NCI-H2227 treated with DMSO at 0.1 percent for 48 hours (cell line): ENCODE measurements around the gene TBXA2R.
"Not testable (repeated sequence)": the region's sequence is repeated elsewhere in the genome, so short reads cannot be mapped to it uniquely, and the experiment has no call there.

Experiments
- DNase-seq: peaks from one replicate; lab custom pipeline; 2025; lab: John Stamatoyannopoulos, UW

Gene TBXA2R

GRCh38 chr19:3605361-3605760 is 1.3 kb downstream of the TBXA2R start:
- no peak for DNase-seq

- no peak for DNase-seq
Measured at GRCh38 chr19:3604987-3605343, 1.7 kb downstream of the TBXA2R start.

GRCh38 chr19:3604227-3604986 is 2.3 kb downstream of the TBXA2R start:
- DNase-seq: no peak

GRCh38 chr19:3603121-3603811 is 3.4 kb downstream of the TBXA2R start:
- DNase-seq: no peak

- no peak for DNase-seq
Measured at GRCh38 chr19:3601021-3601420, 5.7 kb downstream of the TBXA2R start.

GRCh38 chr19:3599776-3600187 is 6.9 kb downstream of the TBXA2R start:
- no peak for DNase-seq

- no peak for DNase-seq
Measured at GRCh38 chr19:3595521-3596061, 11.1 kb downstream of the TBXA2R start.

GRCh38 chr19:3593156-3593555 is 13.5 kb downstream of the TBXA2R start:
- no peak for DNase-seq

- DNase-seq: no peak
Measured at GRCh38 chr19:3591876-3592613, 14.6 kb downstream of the TBXA2R start.

- DNase-seq: no peak
Measured at GRCh38 chr19:3590991-3591659, 15.6 kb downstream of the TBXA2R start.

GRCh38 chr19:3589949-3590348 is 16.7 kb downstream of the TBXA2R start:
- no peak for DNase-seq

GRCh38 chr19:3589439-3589838 is 17.2 kb downstream of the TBXA2R start:
- no peak for DNase-seq

- no peak for DNase-seq
Measured at GRCh38 chr19:3586707-3587346, 19.8 kb downstream of the TBXA2R start.

- no peak for DNase-seq
Measured at GRCh38 chr19:3586127-3586626, 20.5 kb downstream of the TBXA2R start.

GRCh38 chr19:3585301-3586126 is 21.2 kb downstream of the TBXA2R start, which contains the start of gene GIPC3:
Gene GIPC3, plus strand, starts transcription at chr19:3585478. Its CDS starts 120 bp downstream, at chr19:3585598.
- no peak for DNase-seq

- DNase-seq: not testable (repeated sequence)
Measured at GRCh38 chr19:3584036-3584802, 22.5 kb downstream of the TBXA2R start.

- DNase-seq: not testable (repeated sequence)
Measured at GRCh38 chr19:3581792-3582191, 24.9 kb downstream of the TBXA2R start.

- DNase-seq: no peak
Measured at GRCh38 chr19:3580156-3580934, 26.3 kb downstream of the TBXA2R start.

- no peak for DNase-seq
Measured at GRCh38 chr19:3578390-3578789, 28.3 kb downstream of the TBXA2R start.
